GM03348 (cell line): Measurements from ENCODE around the gene LPP.

Experiments
- DNase-seq: peaks from one replicate; pipeline ENCODE4 v3.0.0; 2012; ENCODE audit warnings: low spot score

LPP gene

GRCh38 chr3:188759336-188760005, 605.5 kb downstream of the LPP start:
- no peak for DNase-seq

GRCh38 chr3:188760408-188760807, 606.5 kb downstream of the LPP start:
- DNase-seq: no peak

GRCh38 chr3:188761439-188761838, 607.5 kb downstream of the LPP start:
- no peak for DNase-seq

GRCh38 chr3:188761964-188762363, 608.0 kb downstream of the LPP start:
- no peak for DNase-seq

GRCh38 chr3:188764609-188765008, 610.7 kb downstream of the LPP start:
- DNase-seq: no peak

GRCh38 chr3:188769831-188770230, 615.9 kb downstream of the LPP start:
- DNase-seq: no peak

- DNase-seq: peak; percentile 49
These were observed 618.9 kb downstream of the LPP start for GRCh38 chr3:188772886-188773285.

- DNase-seq: no peak
These were observed 621.5 kb downstream of the LPP start for GRCh38 chr3:188775412-188775811.

- DNase-seq: peak; percentile 62
These were observed 622.5 kb downstream of the LPP start for GRCh38 chr3:188776447-188776846.

GRCh38 chr3:188778091-188778852, 624.3 kb downstream of the LPP start:
- DNase-seq: no peak

- DNase-seq: peak; percentile 7
These were observed 625.5 kb downstream of the LPP start for GRCh38 chr3:188779281-188779980.

GRCh38 chr3:188780193-188781147, 626.5 kb downstream of the LPP start:
- DNase-seq: peak; percentile 16

- DNase-seq: no peak
These were observed 628.7 kb downstream of the LPP start for GRCh38 chr3:188782613-188783124.

GRCh38 chr3:188786424-188786823, 632.5 kb downstream of the LPP start:
- DNase-seq: no peak

- peak; percentile 49 for DNase-seq
These were observed 634.7 kb downstream of the LPP start for GRCh38 chr3:188788621-188789081.

GRCh38 chr3:188789251-188789650, 635.3 kb downstream of the LPP start:
- no peak for DNase-seq

GRCh38 chr3:188791311-188791710, 637.4 kb downstream of the LPP start:
- DNase-seq: no peak

- DNase-seq: peak; percentile 38
These were observed 638.8 kb downstream of the LPP start for GRCh38 chr3:188792793-188793192.

GRCh38 chr3:188796122-188796631, 642.2 kb downstream of the LPP start:
- DNase-seq: peak; percentile 76

- DNase-seq: no peak
These were observed 643.1 kb downstream of the LPP start for GRCh38 chr3:188797045-188797444.

GRCh38 chr3:188798556-188799145, 644.7 kb downstream of the LPP start:
- no peak for DNase-seq
